ENCODE results near the gene CADPS.

Gene CADPS

DNA sequence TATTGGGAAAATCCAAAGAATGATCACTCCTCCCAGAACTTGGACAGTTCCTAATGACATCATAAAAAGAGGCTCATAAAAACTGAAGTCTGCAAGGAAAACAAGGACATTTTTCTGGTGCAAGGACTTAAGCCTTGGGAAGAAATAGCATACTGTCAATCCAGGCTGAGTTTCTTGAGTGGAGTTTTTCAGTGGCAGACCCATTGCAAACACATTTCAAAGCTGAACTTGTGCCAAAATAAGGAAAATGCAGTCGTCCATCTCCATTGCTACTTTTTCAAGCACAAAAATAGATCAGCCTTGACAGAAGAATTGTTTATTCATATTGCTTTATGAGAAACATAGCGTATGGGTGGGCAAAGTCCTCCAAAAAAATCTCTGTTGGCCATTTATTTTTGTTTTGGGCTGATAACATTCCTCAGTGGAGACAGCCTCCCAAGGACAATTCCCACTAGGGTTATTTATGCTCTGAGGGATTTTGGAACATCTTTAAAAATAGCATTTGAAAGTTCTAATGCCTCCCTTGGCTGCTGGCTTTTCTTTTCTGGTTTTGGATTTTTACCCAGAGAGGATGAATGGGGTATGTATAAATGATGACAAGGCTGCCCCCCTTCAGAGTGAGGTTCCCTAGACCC lies 220.0 kb downstream of the CADPS start:
- Histone ChIP-seq H3K27me3 (ENCODE audit: insufficient read depth, poor library complexity, severe bottlenecking) (peaks cover 4% of the 10 kb centered on the region), H3K4me3 (replicated peaks; ENCODE audit: insufficient read depth, low read length) (no peak overlapping the region)

GRCh38 chr3:62653796-62654195 lies 221.4 kb downstream of the CADPS start:
- Histone ChIP-seq H3K4me3 (replicated peaks; ENCODE audit: insufficient read depth, low read length) (no peak overlapping the region), H3K27ac (replicated peaks) (no peak overlapping the region), H3K27me3 (ENCODE audit: insufficient read depth, poor library complexity, severe bottlenecking) (peaks cover 4% of the 10 kb centered on the region)
- DNase-seq (ENCODE audit: low read depth in 1 of 2, low spot score in 1 of 2), result no peak
- TF ChIP-seq SPI1 (IDR thresholded peaks at IDR 0.05; ENCODE audit: borderline replicate concordance, low read depth) (no peak), GABPA (IDR thresholded peaks at IDR 0.05; ENCODE audit: low read depth) (no peak), POLR2AphosphoS5 (IDR thresholded peaks at IDR 0.05; ENCODE audit: low read depth) (no peak)

More for the DNA sequence above, 220.0 kb downstream of the CADPS start:
- DNase-seq (ENCODE audit: low read depth in 1 of 2, low spot score in 1 of 2), result no peak
- no peak overlapping the region for H3K27ac ChIP-seq (replicated peaks)
- TF ChIP-seq SPI1 (IDR thresholded peaks at IDR 0.05; ENCODE audit: borderline replicate concordance, low read depth) (no peak), GABPA (IDR thresholded peaks at IDR 0.05; ENCODE audit: low read depth) (no peak), POLR2AphosphoS5 (IDR thresholded peaks at IDR 0.05; ENCODE audit: low read depth) (no peak), CTCF (IDR thresholded peaks at IDR 0.05; ENCODE audit: insufficient read depth, low read length) (no peak)
- TF ChIP-seq, protein P1, sequence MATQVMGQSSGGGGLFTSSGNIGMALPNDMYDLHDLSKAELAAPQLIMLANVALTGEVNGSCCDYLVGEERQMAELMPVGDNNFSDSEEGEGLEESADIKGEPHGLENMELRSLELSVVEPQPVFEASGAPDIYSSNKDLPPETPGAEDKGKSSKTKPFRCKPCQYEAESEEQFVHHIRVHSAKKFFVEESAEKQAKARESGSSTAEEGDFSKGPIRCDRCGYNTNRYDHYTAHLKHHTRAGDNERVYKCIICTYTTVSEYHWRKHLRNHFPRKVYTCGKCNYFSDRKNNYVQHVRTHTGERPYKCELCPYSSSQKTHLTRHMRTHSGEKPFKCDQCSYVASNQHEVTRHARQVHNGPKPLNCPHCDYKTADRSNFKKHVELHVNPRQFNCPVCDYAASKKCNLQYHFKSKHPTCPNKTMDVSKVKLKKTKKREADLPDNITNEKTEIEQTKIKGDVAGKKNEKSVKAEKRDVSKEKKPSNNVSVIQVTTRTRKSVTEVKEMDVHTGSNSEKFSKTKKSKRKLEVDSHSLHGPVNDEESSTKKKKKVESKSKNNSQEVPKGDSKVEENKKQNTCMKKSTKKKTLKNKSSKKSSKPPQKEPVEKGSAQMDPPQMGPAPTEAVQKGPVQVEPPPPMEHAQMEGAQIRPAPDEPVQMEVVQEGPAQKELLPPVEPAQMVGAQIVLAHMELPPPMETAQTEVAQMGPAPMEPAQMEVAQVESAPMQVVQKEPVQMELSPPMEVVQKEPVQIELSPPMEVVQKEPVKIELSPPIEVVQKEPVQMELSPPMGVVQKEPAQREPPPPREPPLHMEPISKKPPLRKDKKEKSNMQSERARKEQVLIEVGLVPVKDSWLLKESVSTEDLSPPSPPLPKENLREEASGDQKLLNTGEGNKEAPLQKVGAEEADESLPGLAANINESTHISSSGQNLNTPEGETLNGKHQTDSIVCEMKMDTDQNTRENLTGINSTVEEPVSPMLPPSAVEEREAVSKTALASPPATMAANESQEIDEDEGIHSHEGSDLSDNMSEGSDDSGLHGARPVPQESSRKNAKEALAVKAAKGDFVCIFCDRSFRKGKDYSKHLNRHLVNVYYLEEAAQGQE (IDR thresholded peaks at IDR 0.05; ENCODE audit: insufficient replicate concordance, low read depth), result no peak

GRCh38 chr3:62647711-62648110 lies 227.5 kb downstream of the CADPS start:
- no peak overlapping the region for H3K4me3 ChIP-seq (replicated peaks; ENCODE audit: insufficient read depth, low read length)
- DNase-seq (ENCODE audit: low read depth in 1 of 2, low spot score in 1 of 2), result no peak
- H3K27me3 ChIP-seq (ENCODE audit: insufficient read depth, poor library complexity, severe bottlenecking), result peaks cover 2% of the 10 kb centered on the region
- H3K27ac ChIP-seq (replicated peaks), result no peak overlapping the region
- no peak for TF ChIP-seq CTCF (IDR thresholded peaks at IDR 0.05; ENCODE audit: insufficient read depth, low read length)
- TF ChIP-seq SPI1 (IDR thresholded peaks at IDR 0.05; ENCODE audit: borderline replicate concordance, low read depth), result no peak
- TF ChIP-seq GABPA (IDR thresholded peaks at IDR 0.05; ENCODE audit: low read depth), result no peak

GRCh38 chr3:62644493-62644892 lies 230.7 kb downstream of the CADPS start:
- TF ChIP-seq GABPA (IDR thresholded peaks at IDR 0.05; ENCODE audit: low read depth), result no peak
- TF ChIP-seq, protein P1 (IDR thresholded peaks at IDR 0.05; ENCODE audit: insufficient replicate concordance, low read depth), result no peak
- no peak for TF ChIP-seq POLR2AphosphoS5 (IDR thresholded peaks at IDR 0.05; ENCODE audit: low read depth)
- no peak for TF ChIP-seq CTCF (IDR thresholded peaks at IDR 0.05; ENCODE audit: insufficient read depth, low read length)
- TF ChIP-seq SPI1 (IDR thresholded peaks at IDR 0.05; ENCODE audit: borderline replicate concordance, low read depth), result no peak
- Histone ChIP-seq H3K27me3 (ENCODE audit: insufficient read depth, poor library complexity, severe bottlenecking) (no peaks in the 10 kb centered on the region), H3K4me3 (replicated peaks; ENCODE audit: insufficient read depth, low read length) (no peak overlapping the region), H3K27ac (replicated peaks) (no peak overlapping the region)
- DNase-seq (ENCODE audit: low read depth in 1 of 2, low spot score in 1 of 2), result no peak
